Left lung (tissue), 10 donors: ENCODE results near the gene WHRN. TPM values are rescaled to one million over a fixed set of nuclear protein-coding genes. Genes with fewer than 3 reads are reported as not detected.

Experiments
- ATAC-seq: fragments of 200-7000 bp; cut with Tn5 transposase; one replicate; pipeline ENCODE4 v1.9.1; 2020; ENCODE audit warnings: moderate library complexity
- DNase-seq, 4 donors: peaks; one replicate each; pipeline ENCODE4 v3.0.0-alpha.2; 2013 to 2020
- H3K27ac ChIP-seq, 2 donors: fragments of 200-600 bp; sonication (generic) in 1 of 2; one replicate each; pipeline versions ENCODE4 v1.5.0 to v1.8.0; 2020 to 2021
- H3K27me3 ChIP-seq, 2 donors: fragments of 200-600 bp; sonication (generic) in 1 of 2; one replicate each; pipeline versions ENCODE4 v1.5.0 to v1.8.0; 2020 to 2021
- H3K36me3 ChIP-seq, 2 donors: fragments of 200-600 bp; sonication (generic) in 1 of 2; one replicate each; pipeline versions ENCODE4 v1.5.0 to v1.8.0; 2020 to 2021
- H3K4me1 ChIP-seq, 2 donors: fragments of 200-600 bp; one replicate each; pipeline ENCODE4 v1.8.0; 2021
- H3K4me3 ChIP-seq, 2 donors: fragments of 200-600 bp; sonication (generic) in 1 of 2; one replicate each; pipeline versions ENCODE4 v1.5.0 to v1.8.0; 2020 to 2021; ENCODE audit warnings: mild to moderate bottlenecking in 1 of 2
- H3K9me3 ChIP-seq, 2 donors: fragments of 200-600 bp; sonication (generic) in 1 of 2; one replicate each; pipeline versions ENCODE4 v1.5.0 to v1.8.0; 2020 to 2021
- intact Hi-C, 2 donors: fragments of 100-400 bp; cut with DNase I; formaldehyde crosslinking; loops; one replicate each; pipeline versions ENCODE4 v1.11.2 to v1.14.2; 2022
- polyA plus RNA-seq, 6 donors: library from polyadenylated mRNA; unstranded; fragments of 120-200 nt; gene quantifications; one replicate each; pipeline ENCODE4 v1.2.1, GENCODE V29; 2013; ENCODE audit not compliant: insufficient read length in 6 of 6
- total RNA-seq, 2 donors: library from RNA; stranded (reverse); fragmentation: NEBNext Ultra II Directional; extraction: Animal tissue kit (Norgen Biotek cat#: 25700); gene quantifications; one replicate each; pipeline ENCODE4 v1.2.1, GENCODE V29; 2021
- TF ChIP-seq, protein P1 (sequence below), 2 donors: fragments of 200-600 bp; sonication (generic) in 1 of 2; IDR thresholded peaks; one replicate each; pipeline versions ENCODE4 v1.5.0 to v1.8.0; 2021; ENCODE audit warnings: antibody characterized with exemption in 2 of 2
- donor health status: DM: no; HTN: yes; CAD: no.
- donor health status: DM: no; HTN: no; CAD: no.

Gene WHRN
- total and polyA plus RNA-seq, 8 donors: 5.1 to 17.3 (median 10.7) TPM

DNA sequence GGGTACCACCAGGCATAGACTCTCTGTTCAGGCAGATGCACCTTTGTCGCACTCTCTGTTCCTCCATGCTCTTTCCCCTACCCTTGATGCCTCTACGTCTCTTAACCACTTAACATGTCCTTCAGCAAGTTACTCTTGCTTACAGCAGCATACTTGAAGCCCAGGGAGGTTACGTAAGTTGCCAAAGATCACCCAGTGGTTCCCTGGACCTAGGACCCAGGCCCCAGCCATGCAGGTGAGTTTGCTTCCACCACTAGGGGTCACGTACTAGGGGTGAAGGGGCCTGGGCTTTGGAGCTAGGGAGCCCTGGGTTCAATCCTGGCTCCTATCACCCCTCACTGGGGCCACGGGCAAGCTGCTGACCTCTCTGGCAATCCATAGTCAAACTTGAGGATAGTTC is 126.4 kb downstream of the WHRN start:
- TF ChIP-seq, protein P1, sequence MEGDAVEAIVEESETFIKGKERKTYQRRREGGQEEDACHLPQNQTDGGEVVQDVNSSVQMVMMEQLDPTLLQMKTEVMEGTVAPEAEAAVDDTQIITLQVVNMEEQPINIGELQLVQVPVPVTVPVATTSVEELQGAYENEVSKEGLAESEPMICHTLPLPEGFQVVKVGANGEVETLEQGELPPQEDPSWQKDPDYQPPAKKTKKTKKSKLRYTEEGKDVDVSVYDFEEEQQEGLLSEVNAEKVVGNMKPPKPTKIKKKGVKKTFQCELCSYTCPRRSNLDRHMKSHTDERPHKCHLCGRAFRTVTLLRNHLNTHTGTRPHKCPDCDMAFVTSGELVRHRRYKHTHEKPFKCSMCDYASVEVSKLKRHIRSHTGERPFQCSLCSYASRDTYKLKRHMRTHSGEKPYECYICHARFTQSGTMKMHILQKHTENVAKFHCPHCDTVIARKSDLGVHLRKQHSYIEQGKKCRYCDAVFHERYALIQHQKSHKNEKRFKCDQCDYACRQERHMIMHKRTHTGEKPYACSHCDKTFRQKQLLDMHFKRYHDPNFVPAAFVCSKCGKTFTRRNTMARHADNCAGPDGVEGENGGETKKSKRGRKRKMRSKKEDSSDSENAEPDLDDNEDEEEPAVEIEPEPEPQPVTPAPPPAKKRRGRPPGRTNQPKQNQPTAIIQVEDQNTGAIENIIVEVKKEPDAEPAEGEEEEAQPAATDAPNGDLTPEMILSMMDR (IDR thresholded peaks at IDR 0.05): no peak
- no peak for ATAC-seq
- H3K27ac ChIP-seq: peak overlapping the region in 1 of 2 donors; percentile 3

DNA sequence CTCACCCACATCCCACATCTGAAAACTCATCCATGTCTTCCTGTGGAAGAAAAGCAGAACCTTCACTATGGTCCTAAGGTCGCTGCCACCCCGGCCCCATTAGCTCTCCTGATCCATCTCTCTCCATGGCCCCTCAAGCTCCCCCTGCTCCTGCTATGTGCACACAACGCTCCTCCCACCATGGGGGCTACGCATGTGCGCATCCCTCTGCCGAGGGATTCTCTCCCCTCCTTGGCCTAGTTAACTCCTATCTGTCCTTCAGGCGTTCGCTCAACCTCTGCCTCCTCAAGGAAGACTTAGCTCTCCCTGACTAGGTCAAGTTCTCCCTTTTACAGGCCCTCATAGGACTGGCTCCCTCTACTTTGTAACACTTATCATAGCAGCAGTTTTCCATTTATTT is 127.3 kb downstream of the WHRN start:
- no peak overlapping the region for H3K27ac ChIP-seq
- DNase-seq: peak in 1 of 4 donors; percentile 12
- peaks cover 0 to 71% of the 10 kb centered on the region in 2 donors for H3K36me3 ChIP-seq
- no peak overlapping the region for H3K4me3 ChIP-seq
- no peak for ATAC-seq
- no peaks in the 10 kb centered on the region for H3K27me3 ChIP-seq
- no peaks in the 10 kb centered on the region for H3K9me3 ChIP-seq
- intact Hi-C loops: no loop called here
- H3K4me1 ChIP-seq: peaks cover under 1 to 91% of the 10 kb centered on the region in 2 donors
- TF ChIP-seq, protein P1 (IDR thresholded peaks at IDR 0.05): no peak

More for the DNA sequence above, 126.4 kb downstream of the WHRN start:
- DNase-seq: no peak
- Histone ChIP-seq H3K36me3 (peaks cover 0 to 65% of the 10 kb centered on the region in 2 donors), H3K27me3 (no peaks in the 10 kb centered on the region), H3K4me3 (no peak overlapping the region), H3K4me1 (peaks cover 10 to 91% of the 10 kb centered on the region in 2 donors), H3K9me3 (no peaks in the 10 kb centered on the region)
- intact Hi-C loops: no loop called here

DNA sequence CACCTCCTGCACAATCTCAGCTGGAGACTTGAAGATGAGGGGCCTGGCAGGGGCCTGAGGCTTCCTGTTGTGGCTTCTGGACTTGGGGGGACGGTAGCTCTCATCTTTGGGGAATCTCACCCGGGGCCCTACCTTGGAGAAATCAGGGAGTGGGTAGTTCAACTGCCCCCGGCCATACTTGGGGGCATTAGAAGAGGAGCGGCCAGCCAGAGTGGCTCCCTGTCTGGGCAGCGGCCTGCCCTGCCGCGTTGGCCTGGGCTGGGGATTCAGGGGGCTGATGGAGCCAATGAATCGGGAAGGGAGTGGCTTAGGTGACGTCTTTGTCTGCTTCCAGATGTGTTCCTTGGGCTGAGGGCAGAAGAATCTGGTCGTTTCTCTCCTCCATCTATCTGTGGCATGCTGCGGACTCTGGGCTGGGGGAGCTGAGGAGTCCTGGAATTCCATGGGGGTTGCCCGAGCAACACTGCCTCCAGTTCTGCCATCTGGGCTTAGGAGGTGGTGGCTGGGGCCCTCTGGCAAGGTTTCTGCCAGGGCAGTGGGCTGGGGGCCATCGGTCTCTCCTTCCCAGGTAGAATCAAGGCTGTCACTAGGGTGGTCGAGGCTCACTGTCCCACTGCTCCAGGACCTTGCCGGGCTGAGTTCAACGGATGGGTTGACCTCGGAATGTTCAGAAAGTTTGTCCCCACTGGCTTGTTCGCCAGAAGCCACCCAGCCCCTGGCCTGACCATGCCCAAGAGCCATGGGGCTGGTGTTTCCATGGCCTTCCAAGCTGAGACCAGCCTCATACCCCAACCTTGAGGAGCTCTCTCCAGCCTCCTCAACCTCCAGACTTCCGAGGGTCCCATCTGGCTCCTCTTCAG is 128.5 kb downstream of the WHRN start:
- H3K27ac ChIP-seq: peak overlapping the region in 1 of 2 donors; percentile 53
- H3K4me1 ChIP-seq: peaks cover 7 to 91% of the 10 kb centered on the region in 2 donors
- ATAC-seq: no peak
- H3K27me3 ChIP-seq: no peaks in the 10 kb centered on the region
- H3K36me3 ChIP-seq: peaks cover 0 to 71% of the 10 kb centered on the region in 2 donors
- no peaks in the 10 kb centered on the region for H3K9me3 ChIP-seq
- intact Hi-C loops: no loop called here
- H3K4me3 ChIP-seq: no peak overlapping the region
- TF ChIP-seq, protein P1 (IDR thresholded peaks at IDR 0.05): no peak
- peak in 1 of 4 donors; percentile 25 for DNase-seq

DNA sequence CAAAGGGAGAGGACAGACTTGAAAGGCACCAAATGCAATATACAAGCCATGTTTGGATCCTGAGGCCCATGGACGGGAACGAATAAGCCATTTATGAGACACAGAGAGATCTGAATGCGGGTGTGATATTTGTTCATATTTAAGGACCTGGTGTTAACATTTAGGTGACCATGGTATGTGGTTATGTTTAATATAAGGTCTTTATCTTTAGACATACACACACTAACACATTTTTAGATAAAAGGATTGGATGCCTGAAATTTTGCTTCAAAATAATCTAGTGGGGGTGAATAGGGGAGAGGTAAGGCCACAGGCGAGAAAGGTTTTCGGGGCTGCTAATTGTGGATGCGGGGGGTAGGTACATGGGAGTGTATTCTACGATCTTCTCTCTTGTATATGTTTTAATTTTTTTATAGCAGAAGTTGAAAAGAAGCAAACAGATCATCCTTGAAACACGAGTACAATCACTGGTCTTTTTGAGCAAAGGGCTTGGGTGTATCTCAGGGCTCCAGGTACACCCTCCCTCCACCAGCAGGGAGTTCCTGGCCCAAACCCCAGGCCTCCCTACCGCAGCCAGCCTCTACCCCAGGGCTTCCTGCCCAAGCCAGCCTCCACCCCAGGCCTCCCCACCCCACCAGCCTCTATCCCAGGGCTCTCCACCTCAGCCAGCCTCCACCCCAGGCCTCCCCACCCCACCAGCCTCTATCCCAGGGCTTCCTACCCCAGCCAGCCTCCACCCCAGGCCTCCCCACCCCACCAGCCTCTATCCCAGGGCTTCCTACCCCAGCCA is 129.7 kb downstream of the WHRN start:
- Histone ChIP-seq H3K36me3 (peaks cover 0 to 74% of the 10 kb centered on the region in 2 donors), H3K27ac (peak overlapping the region in 1 of 2 donors; percentile 93), H3K4me3 (no peak overlapping the region), H3K4me1 (peaks cover 7 to 93% of the 10 kb centered on the region in 2 donors), H3K9me3 (no peaks in the 10 kb centered on the region), H3K27me3 (no peaks in the 10 kb centered on the region)
- DNase-seq (peak in 1 of 4 donors; percentile 14), ATAC-seq (no peak)
- TF ChIP-seq, protein P1 (IDR thresholded peaks at IDR 0.05): no peak
- intact Hi-C loops: no loop called here

DNA sequence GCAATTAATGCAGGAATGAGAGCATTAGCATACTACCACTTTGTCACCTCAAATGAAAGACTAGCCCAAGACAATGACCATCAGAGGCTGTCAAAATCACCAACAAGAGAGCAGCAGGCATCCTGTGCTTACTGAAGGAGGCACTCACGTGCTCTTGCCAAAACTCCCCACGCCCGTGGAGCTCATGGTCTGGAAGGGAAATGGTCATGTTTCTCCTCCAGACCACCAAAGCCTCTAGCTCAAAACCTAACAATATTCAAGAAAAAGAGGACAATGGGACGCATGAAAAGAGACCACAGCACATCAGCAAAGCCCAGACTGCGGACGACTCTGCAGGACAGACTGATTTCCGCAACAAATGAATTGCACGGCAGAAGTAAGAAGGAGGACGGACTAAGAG is 130.3 kb downstream of the WHRN start:
- no peak for ATAC-seq
- Histone ChIP-seq H3K36me3 (peaks cover 0 to 68% of the 10 kb centered on the region in 2 donors), H3K9me3 (no peaks in the 10 kb centered on the region), H3K27me3 (no peaks in the 10 kb centered on the region), H3K4me1 (peaks cover 7 to 93% of the 10 kb centered on the region in 2 donors), H3K27ac (peak overlapping the region in 1 of 2 donors; percentile 93), H3K4me3 (no peak overlapping the region)
- intact Hi-C loops: no loop called here
- DNase-seq: peak in 1 of 4 donors; percentile 21
- TF ChIP-seq, protein P1 (IDR thresholded peaks at IDR 0.05): no peak
